Measurements from ENCODE around the gene CARD8.
"Not testable (repeated sequence)": the region's sequence is repeated elsewhere in the genome, so short reads cannot be mapped to it uniquely, and the experiment has no call there.

Gene CARD8, protein sequence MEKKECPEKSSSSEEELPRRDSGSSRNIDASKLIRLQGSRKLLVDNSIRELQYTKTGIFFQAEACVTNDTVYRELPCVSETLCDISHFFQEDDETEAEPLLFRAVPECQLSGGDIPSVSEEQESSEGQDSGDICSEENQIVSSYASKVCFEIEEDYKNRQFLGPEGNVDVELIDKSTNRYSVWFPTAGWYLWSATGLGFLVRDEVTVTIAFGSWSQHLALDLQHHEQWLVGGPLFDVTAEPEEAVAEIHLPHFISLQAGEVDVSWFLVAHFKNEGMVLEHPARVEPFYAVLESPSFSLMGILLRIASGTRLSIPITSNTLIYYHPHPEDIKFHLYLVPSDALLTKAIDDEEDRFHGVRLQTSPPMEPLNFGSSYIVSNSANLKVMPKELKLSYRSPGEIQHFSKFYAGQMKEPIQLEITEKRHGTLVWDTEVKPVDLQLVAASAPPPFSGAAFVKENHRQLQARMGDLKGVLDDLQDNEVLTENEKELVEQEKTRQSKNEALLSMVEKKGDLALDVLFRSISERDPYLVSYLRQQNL

DNA sequence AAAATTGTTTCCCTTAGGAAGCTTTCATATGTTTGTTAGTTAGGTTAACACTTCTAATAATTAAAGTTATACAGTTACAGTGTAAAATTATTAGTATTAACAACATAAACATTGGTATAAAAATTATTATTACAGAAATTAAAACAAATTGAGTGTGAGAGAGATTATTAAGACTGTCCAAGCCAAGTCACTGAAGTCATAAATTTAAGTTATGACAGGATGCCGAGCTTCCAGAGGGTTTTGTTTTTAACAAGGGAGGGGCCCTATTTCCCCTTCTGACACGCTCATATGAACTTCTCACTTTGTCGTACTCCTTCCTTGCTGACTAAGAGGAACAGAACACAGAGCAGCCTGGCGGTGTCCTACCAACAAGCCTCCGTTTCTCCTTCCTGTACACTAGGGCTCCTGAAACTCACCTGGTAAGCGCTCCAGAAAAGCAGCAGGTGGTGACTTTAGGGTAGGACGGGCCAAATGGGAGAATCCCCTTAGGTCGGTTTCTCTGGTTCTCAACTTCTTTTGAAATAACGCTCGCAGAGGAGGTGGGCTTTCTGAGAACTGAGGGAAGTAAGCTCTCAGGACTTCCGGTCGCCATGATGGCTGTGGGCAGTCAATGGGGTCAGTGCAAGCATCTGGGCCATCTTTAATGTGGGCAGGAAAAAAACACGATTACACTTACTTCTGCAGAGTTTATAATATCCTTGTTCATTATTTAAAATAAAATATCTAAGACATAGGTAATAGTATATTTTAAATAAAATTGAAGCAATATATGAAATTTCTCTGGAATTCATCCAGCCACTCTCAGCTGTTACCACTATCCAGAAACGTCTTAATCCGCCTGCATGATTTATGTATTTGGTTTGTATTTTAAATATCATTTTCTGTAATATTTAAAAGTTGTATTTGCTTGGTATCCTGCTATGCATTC is at the start of gene CARD8:
Gene CARD8, minus strand, starts transcription at position 537 of the 928 bp plus-strand sequence. CDS start 14,892 bp downstream, outside the sequence.
- DNase-seq: peak; percentile 88

DNA sequence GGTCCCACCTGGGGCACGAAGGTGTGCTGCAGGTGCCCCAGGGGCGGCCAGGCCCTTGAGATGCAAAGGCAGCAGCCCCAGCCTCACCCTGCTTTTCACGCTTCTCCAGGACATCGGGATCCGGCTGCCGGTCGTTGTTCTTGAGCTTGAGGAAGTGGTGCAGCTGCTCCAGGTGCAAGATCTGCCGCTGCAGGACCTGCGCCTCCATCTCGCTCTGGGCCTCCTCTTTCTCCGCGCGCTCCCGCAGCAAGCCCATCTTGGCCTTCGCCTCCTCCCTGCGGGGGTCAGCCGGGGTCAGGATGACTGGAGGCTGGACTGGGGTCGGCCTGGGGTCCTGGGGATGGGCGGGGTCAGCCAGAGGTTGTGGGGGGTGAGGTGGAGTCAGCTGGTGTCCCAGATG is 48.2 kb upstream of the CARD8 start:
- no peak for DNase-seq

DNA sequence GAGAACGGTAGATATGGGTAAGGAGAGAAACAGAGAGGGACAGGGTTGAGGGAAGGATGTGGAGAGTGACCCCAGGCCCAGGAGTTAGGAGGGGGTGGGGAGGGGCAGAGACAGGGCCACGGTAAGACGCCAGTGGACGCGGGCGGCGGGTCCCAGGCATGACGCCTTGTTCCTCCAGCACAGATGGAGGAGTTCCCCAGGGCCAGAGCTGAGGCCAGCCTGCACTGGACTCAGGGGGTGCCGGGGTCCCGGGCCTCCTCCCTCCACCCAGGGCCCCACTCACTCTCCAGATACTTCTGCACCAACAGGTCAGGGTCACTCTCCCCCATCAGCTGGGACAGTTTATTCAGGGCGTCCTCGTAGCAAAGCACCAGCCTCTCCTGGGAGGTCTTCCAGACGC is 47.7 kb upstream of the CARD8 start:
- no peak for DNase-seq

DNA sequence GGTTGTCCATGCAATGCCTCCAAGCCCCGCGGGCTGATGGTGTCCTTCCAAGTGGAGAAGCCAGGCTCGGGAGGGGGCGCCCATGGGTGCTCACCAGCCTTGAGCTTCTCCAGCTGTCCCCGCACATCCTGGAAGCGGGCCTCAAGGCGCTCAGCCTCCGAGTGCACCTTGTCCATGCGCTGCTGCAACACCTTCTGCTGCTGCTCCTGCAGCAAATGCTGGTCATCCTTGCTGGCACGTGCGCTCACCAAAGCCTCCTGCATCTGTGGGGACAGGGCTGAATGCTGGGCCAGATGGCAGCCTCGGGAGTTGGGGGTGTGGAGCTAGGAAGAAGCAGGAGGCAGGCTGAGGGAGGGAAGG is 46.9 kb upstream of the CARD8 start:
- DNase-seq: no peak

DNA sequence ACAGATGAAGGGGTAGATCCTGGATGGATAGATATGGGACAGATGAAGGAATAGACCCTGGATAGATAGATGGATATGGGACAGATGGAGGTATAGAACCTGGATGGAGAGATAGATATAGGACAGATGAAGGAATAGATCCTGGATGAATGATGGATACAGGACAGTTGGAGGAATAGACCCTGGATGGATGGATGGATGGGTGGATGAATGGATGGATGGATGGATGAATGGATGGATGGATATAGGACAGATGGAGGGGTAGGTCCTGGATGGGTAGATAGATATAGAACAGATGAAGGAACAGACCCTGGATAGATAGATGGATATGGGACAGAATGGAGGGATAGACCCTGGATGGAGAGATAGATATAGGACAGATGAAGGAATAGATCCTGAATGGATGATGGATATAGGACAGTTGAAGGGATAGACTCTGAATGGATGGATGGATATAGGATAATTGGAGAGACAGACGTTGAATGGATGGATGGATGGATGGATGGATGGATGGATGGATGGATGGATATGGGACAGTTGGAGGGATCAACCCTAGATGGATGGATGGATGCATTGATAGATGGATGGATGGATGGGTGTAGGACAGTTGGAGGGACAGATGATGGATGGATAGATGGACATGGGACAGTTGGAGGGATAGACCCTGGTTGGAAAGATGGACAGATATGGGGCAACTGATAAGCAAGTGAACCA is 46.3 kb upstream of the CARD8 start:
- DNase-seq: no peak

DNA sequence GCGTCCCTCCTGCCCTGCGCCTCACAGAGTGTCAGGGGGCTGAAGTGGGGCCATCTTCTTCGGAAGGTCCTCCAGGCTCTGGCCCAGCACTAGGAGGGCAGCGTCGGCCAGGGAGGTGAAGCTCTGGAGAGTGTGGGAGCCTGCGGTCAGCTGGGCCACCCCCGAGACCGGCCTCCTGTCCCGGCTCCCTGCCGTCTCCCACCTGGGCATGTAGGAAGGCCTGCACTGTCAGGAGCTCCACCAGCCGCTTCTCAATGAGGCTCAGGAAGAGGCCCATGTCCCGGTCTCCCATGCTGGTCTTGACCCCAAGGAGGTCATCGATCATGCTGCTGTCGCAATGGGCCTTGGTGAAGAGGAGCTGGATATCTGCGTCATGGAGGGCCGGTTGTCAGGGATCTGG is 42.3 kb upstream of the CARD8 start:
- no peak for DNase-seq

DNA sequence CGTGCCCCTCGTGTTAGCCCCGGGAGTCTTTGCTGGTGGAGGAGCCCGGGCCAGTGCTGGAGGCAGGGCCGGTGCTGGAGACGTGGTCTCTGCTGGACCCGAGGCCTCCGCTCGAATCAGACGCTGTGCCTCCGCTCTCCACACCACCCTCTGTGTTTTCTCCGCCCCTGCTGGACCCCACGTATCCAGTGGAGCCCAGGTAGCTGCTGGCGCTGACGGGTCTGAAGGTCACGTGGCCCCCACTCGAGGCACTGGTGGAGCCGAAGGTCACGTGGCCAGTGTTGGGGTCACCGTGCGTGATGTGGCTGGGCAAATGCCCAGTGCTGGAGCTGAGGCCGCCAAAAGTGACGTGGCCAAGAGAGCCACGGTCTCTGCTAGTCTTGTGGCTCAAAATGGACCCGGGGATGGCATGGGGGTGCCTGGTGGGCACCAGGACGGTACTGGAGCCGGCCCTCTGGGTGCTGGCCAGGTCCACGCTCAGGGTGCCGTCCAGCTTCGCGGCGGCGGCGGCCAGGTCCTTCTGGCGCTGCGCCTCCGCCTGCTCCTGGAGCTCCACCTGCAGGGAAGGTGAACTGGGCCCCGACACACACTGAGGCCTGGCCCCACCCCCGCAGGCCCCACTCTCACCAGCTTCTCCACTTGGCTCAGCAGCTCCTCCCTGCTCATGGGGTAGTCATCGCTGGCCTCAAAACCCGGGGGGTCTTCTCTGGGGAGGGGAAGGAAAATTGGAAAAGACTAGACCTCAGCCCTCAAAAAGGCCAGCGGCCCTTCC is 41.4 kb upstream of the CARD8 start:
- no peak for DNase-seq

DNA sequence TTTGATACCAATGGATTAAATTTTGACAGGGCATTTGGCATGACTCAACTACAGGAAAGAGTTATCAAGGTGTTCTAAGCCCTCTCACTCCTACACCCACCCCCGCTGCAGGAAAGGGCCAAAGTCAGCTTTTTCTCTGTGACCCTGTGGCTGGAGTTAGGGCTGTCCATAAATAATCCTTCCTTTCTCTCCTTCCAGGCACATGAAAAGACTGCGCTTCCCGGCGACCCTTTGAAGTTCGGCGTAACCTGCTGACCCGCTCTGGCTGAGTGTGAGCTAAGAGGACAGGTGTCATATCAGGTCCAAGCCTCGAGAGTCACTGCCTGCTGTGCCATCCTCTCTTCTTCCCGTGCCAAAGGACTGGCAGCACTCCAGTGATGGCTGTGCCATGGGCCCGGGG is 39.7 kb upstream of the CARD8 start:
- no peak for DNase-seq

DNA sequence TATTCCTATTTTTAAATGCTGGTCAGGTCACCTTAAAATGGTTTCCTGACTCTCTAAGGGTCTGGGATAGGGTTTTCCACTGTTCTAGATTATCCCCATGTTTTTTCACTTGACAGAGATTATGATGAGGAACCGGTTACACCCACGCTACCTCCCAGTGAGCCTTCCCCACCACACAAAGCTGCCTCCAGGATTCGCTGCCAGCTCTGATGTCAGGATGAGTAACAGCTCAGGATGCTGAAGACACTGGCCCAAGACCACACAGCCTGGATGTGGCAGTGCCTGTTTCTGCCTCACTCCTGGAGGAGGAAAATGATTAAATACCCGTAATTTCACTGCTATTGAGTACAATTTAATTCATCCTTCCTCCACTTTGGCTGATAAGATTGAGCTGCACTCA is 37.1 kb upstream of the CARD8 start:
- peak; percentile 48 for DNase-seq

DNA sequence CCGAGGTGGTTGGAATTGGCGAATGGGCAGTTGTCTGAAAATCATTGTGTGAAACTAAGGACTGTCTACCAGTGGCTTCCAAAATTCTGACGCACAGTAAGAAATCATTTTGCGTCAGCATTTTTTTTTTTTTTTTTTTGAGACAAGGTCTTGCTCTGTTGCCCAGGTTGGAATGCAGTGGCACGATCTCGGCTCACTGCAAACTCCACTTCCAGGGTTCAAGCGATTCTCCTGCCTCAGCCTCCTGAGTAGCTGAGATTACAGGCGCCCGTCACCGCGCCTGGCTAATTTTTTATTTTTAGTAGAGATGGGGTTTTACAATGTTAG is 35.7 kb upstream of the CARD8 start:
- DNase-seq: not testable (repeated sequence)

DNA sequence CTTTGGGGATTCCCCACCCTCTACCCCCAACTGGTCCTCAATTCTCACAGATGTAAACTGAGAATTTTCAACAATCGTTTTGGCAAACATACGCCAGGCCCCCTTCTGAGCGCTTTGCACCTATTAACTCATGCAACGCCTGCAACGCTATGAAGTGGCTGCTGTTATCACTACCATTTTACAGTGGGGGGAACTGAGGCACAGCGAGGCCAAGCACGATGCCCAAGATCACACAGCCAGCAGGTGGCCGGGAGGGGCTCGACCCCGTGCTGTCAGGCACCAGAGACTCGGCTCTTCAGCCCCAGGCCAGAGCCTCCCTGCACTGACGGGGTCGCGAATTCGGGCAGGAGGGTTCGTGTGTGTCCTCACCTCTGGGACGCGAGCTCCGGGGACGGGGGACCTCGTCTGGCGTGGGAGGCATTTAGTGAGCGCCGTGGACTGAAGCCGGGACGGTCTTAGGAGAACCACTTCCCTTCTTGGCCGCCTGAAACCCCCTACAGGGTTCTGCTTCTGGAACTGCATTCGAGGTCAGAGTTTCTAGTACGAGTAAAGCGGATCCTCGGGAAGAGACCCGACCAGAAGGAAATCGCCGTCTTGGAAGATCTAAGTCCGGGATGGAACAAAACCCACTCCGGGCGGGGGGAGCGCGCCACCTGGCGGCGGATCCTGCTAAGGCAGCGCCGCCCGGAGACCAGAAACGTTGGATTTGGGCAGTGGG is 35.2 kb upstream of the CARD8 start:
- DNase-seq: peak; percentile 39

DNA sequence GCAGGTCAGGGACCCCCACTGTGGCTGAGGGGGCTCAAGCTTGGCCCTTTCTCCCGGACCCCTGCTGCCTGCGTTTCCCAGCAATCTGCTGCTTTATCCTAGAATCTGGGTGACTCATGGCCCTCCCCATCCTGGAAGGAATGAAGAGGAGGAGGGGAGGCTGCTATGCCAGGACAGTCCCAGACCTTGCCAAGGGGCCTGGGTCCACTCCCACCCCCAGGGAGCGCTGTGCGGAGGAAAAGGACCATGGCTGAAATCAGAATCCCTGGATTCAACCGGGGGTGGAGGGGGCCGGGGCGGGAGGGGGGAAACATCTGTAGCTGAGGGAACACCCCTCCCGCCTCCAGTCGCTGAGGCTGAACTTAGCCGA is 34.7 kb upstream of the CARD8 start:
- DNase-seq: peak; percentile 28

DNA sequence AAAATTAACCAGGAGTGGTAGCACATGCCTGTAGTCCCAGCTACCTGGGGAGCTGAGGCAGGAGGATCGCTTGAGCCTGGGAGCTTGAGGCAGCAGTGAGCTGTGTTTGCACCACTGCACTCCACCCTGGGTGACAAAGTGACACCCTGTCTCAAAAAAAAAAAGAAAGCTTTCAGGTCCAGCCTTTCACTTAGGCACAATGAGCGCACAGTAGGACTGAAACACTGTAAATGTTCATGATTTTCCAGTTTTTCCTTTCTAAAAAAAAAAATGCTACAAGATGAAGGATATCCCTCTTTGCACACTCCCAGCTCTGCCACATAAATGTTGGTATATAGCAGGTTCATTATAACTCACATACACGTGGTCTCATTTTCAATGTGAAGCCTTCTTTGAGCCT is 32.0 kb upstream of the CARD8 start:
- DNase-seq: no peak

DNA sequence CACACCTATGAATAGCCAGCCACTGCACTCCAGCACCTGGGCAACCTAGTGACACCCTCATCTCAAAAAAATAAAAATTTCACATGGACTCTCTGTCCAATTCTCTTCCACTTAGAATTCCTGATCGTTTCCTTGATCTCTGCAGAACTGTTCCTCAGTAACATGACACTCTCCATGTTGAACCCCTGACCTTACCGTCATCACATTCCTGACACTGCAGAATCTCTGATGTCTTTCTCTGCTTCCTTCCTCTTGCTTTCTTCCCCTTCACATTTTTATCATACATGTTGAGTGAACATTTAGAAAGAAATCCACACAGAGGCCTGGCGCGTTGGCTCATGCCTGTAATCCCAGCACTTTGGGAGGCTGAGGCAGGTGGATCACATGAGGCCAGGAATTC is 29.2 kb upstream of the CARD8 start:
- DNase-seq: no peak

DNA sequence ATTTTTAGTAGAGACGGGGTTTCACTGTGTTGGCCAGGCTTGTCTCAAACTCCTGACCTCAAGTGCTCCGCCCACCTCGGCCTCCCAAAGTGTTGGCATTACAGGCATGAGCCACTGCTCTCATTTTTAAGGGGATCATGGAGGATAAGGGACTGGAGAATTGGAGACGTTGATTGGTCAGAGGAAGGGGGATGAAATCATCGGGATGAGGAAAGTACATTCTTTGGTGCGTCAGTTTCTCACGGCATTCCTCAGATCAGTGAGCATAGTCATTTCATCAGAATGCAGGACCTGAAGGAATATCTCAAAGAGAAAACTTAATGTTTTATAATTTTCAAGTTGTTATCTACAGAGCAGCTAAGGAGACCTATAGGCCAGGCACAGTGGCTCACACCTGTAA is 28.2 kb upstream of the CARD8 start:
- DNase-seq: peak; percentile 87

DNA sequence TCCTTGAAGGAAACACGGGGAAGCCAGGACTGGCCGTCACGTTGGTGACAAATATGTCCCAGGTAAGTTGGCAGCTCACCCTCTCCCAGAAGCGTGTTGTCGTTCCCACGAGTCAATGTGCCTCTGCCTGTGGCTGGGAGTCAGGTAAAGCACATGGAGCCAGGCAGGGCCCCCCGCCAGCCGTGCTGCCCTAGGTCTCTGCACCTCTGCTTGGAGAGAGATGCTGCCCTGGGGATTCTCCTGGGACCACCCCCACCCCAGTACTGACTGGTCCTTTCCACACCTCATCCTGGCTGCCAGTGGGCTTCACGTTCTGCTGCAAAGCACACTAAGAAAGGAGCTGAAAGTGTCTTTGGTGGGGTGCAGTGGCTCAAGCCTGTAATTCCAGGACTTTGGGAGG is 24.0 kb upstream of the CARD8 start:
- no peak for DNase-seq

DNA sequence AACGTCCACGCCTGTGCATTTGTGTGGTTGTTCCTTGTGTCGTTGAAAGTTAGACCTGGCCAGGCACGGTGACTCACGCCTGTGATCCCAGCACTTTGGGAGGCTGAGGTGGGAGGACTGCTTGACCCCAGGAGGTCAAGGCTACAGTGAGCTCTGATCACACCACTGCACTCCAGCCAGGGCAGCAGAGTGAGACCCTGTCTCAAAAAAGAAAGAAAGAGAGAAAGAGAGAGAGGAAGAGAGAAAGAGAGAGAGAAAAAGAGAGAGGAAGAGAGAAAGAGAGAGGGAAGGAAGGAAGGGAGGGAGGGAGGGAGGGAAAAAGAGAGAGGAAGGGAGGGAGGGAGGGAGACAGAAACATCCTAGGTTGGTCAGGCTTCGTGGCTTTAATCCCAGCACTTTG is 19.2 kb upstream of the CARD8 start:
- no peak for DNase-seq

DNA sequence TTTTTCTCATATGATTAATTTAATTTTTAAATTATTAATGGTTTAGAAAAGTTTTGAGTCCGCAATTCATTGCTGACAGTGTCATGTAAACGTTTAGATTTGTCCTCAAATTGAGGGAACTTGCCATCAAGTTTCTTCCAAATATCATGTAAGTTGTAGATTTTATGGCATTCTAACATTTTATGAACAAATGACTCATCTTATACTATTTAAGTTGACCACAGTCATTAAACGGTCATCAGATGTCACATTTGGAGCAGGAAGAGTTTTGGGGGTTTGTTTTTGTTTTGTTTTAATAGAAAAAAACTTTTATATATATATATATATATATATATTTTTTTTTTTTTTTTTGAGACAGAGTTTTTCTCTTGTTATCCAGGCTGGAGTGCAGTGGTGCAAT is 18.5 kb upstream of the CARD8 start:
- no peak for DNase-seq

DNA sequence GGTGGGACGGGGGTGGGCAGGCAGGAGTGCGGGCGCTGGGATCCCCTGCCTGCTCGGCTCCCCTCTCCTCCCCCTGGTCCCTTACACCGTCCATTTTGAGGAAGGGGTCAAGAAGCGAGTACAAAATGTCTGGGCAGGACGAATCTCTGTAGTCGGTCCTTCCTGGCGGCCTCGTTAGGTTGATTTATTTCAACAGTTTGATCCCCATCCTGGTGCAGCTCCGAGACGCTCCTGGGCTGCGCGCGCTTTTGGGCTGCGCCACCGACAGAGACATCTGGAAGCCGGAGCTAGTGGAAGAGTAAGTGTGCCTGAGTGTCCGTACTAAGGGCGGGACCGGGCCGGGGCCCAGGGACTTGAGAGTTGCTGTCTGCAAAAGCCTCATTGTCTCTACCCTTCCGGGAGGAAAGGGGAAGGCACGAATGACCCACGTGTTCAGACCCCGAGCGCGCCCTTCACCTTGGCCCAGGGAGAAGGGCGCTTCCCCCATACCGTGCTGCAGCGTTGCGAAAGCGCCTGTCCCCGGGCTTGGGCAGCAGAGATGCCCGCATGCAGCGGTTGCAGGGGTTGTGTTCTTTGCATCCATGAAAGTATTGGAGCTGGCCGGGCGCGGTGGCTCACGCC is 15.9 kb upstream of the CARD8 start:
- no peak for DNase-seq

DNA sequence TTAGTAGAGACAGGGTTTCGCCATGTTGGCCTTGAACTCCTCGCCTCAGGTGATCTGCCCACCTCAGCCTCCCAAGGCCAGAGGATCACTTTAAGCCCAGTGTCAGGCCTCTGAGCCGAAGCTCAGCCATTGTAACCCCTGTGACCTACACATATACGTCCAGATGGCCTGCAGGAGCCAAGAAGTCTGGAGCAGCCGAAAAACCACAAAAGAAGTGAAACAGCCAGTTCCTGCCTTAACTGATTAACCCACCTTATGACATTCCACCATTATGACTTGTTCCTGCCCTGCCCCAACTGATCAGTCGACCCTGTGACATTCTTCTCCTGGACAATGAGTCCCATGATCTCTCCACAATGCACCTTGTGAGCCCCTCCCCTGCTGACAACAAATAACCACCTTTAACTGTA is 13.9 kb upstream of the CARD8 start:
- not testable (repeated sequence) for DNase-seq

DNA sequence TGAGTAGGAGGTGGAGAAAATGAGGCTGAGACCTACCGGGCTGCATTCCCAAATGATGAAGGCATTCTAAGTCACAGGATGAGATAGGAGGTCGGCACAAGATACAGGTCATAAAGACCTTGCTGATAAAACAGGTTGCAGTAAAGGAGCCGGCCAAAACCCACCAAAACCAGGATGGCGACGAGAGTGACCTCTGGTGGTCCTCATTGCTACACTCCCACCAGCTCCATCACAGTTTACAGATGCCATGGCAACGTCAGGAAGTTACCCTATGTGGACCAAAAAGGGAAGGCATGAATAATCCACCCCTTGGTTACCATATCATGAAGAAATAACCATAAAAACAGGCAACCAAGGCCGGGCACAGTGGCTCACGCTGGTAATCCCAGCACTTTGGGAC is 9.6 kb upstream of the CARD8 start:
- not testable (repeated sequence) for DNase-seq

DNA sequence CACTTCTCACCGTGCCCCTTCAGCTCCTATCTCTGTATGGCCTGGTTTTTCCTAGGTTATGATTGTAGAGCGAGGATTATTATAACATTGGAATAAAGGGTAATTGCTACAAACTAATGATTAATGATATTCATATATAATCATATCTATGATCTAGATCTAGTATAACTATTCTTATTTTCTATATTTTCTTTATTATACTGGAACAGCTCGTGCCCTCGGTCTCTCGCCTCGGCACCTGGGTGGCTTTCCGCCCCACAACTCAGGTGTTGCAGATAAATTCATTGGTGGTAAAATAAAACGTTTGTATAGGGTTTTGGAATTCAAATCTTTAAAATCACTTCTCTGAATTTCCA is 4.6 kb upstream of the CARD8 start:
- DNase-seq: not testable (repeated sequence)
